Measurements from ENCODE around the gene CCDC6. TPM values are rescaled to one million over a fixed set of nuclear protein-coding genes. Genes with fewer than 3 reads are reported as not detected.

CCDC6 gene
- total RNA-seq, 1 experiment from 2014 or later = 58.4 TPM

- H4K8ac ChIP-seq (replicated peaks; ENCODE audit: insufficient read length, low read depth, low read length) = no peak overlapping the region
- no peaks in the 10 kb centered on the region for H3K23me2 ChIP-seq (ENCODE audit: insufficient read length, low read depth, low read length, poor library complexity, severe bottlenecking)
- no peaks in the 10 kb centered on the region for H3K27me3 ChIP-seq (ENCODE audit: insufficient read depth, low read length)
- H3K27ac ChIP-seq (ENCODE audit: insufficient read length, low read depth, low read length) = no peak overlapping the region
- no peak overlapping the region for H2BK120ac ChIP-seq (ENCODE audit: low read depth, low read length, poor library complexity, severe bottlenecking)
- H3K4ac ChIP-seq (ENCODE audit: low read depth, low read length) = no peak overlapping the region
- no peaks in the 10 kb centered on the region for H3K79me1 ChIP-seq (ENCODE audit: insufficient read depth, low read depth, low read length, poor library complexity, severe bottlenecking)
- H4K20me1 ChIP-seq (ENCODE audit: control insufficient read depth, insufficient read depth, insufficient read length) = no peaks in the 10 kb centered on the region
- no peak overlapping the region for H4K5ac ChIP-seq (ENCODE audit: insufficient read length, low read depth, low read length)
- no peak overlapping the region for H2BK5ac ChIP-seq (ENCODE audit: insufficient read length, low read length)
- H2BK12ac ChIP-seq (ENCODE audit: insufficient read length, low read depth, low read length) = no peak overlapping the region
- WGBS (ENCODE audit: extremely low coverage, insufficient read length, low lambda C conversion rate) = no CpG with 5 or more reads among the region's 7 CpGs
- peaks cover 5% of the 10 kb centered on the region for H3K4me1 ChIP-seq (ENCODE audit: insufficient read depth, low read length)
- no peak overlapping the region for H4K91ac ChIP-seq (ENCODE audit: insufficient read length, low read depth, low read length)
- H3K36me3 Mint-ChIP-seq (ENCODE audit: insufficient read depth in 1 of 3, low read depth in 3 of 3) = peaks cover 19 to 46% (median 25%) of the 10 kb centered on the region in 3 experiments; a peak in 6 of 7 replicates
- no peak overlapping the region for H3K23ac ChIP-seq (ENCODE audit: insufficient read length, low read depth, low read length)
- H3K9ac ChIP-seq (ENCODE audit: extremely low read depth, insufficient read length, low read length) = no peak overlapping the region
- H2AK5ac ChIP-seq (ENCODE audit: insufficient read length, low read length) = no peak overlapping the region
- H3K79me2 ChIP-seq (ENCODE audit: insufficient read depth, low read length) = no peaks in the 10 kb centered on the region
- peaks cover 66 to 70% of the 10 kb centered on the region in 2 experiments for H3K4me1 Mint-ChIP-seq
- H2AFZ ChIP-seq (ENCODE audit: low read length) = no peak overlapping the region
- H3K27me3 Mint-ChIP-seq (ENCODE audit: low read depth) = no peaks in the 10 kb centered on the region
- no peak overlapping the region for H3T11ph ChIP-seq (ENCODE audit: low read length)
- peak; percentile 36 for DNase-seq
- no peaks in the 10 kb centered on the region for H3K9me3 Mint-ChIP-seq
- no peak overlapping the region for H3K18ac ChIP-seq (ENCODE audit: insufficient read length, low read depth, low read length)
- H3K56ac ChIP-seq (ENCODE audit: insufficient read length, low read depth, low read length) = no peak overlapping the region
- no peak overlapping the region for H3K14ac ChIP-seq (ENCODE audit: insufficient read depth, low read length)
- H3K4me3 Mint-ChIP-seq = no peak overlapping the region; a peak in 2 of 5 replicates
- no peak overlapping the region for H2BK15ac ChIP-seq (ENCODE audit: low read depth, low read length)
- peak overlapping the region; percentile 94 to 98 (median 98) for H3K27ac Mint-ChIP-seq
- H2BK20ac ChIP-seq (ENCODE audit: low read depth, low read length, poor library complexity, severe bottlenecking) = no peak overlapping the region
- no peaks in the 10 kb centered on the region for H3K9me3 ChIP-seq (ENCODE audit: control insufficient read depth, low read depth, low read length)
- TF ChIP-seq CTCF (conservative IDR thresholded peaks at IDR 0.05) = no peak
- no peak overlapping the region for H3K4me2 ChIP-seq (ENCODE audit: insufficient read depth, insufficient read length, low read length)
Measured at GRCh38 chr10:59847888-59848287, 58.5 kb downstream of the CCDC6 start.
